Measurements from ENCODE around the gene DAB2IP.
A peak's percentile ranks its signal among the peaks of the same experiment; 100 is the strongest.

DAB2IP gene

DNA sequence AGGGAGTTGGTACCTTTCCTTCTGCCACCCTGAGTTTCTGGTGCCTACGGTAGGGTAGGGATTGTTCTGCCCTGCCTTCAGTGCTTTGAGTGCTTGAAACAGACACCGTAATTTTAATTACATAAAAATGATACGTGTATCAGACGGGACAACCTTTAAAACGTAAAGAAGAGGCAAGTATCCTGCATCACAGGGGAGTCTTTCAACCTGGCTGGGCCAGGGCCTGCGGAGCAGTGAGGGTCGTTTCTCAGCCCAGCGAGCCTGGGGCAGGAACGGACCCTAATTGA is 483 bp upstream of the DAB2IP start:
- TF ChIP-seq CTCF (IDR thresholded peaks at IDR 0.05; ENCODE audit: low read depth, low read length) = no peak
- no peak overlapping the region for H3K4me3 ChIP-seq (ENCODE audit: low read depth, low read length)

DNA sequence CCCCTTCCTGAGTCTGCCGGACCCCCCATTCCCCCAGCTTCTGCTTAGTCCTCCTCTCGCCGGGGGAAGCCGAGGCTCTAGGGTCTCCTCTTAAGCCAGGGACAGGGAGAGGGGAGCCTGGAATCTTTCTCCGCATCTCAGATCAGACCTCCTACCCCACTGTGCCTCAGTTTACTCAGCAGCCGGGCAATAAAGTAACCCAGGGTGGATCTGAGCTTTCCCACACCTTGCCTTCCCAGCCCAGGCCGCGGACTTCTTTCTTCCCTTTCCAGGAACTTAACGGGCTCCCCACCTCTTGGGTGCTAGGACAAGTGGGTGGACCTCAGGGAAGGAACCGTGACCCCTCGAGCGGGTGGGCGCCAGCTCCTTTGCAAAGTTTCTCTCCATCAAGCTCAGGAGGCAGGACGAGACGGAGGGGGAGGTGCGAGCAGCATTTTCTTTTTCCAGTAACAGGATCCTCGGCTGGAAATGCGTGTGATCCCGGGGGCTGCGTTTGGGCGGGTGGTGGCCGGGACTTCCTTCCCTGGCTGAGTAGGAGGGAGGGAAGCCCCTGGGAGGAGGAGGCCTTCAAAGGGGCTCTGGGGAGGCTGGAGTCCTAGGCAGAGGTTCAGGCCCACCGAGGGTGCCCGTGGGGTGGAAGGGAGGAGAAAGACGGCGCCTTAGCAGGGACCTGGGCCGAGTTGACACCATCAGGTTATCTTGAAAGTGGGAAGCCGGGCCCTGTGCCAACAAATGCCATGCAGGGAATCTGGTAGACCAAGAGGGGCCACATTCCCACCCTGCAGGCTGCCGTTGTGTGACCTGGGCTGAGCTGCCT is 795 bp downstream of the DAB2IP start:
- H3K4me3 ChIP-seq (ENCODE audit: low read depth, low read length) = peak overlapping the region; percentile 53
- no peak for TF ChIP-seq CTCF (IDR thresholded peaks at IDR 0.05; ENCODE audit: low read depth, low read length)

- no peak for TF ChIP-seq CTCF (IDR thresholded peaks at IDR 0.05; ENCODE audit: low read depth, low read length)
- H3K4me3 ChIP-seq (ENCODE audit: low read depth, low read length) = peak overlapping the region; percentile 53; the same call in 1 of the 2 replicates
Measured at GRCh38 chr9:121652838-121653231, 1.4 kb downstream of the DAB2IP start.

DNA sequence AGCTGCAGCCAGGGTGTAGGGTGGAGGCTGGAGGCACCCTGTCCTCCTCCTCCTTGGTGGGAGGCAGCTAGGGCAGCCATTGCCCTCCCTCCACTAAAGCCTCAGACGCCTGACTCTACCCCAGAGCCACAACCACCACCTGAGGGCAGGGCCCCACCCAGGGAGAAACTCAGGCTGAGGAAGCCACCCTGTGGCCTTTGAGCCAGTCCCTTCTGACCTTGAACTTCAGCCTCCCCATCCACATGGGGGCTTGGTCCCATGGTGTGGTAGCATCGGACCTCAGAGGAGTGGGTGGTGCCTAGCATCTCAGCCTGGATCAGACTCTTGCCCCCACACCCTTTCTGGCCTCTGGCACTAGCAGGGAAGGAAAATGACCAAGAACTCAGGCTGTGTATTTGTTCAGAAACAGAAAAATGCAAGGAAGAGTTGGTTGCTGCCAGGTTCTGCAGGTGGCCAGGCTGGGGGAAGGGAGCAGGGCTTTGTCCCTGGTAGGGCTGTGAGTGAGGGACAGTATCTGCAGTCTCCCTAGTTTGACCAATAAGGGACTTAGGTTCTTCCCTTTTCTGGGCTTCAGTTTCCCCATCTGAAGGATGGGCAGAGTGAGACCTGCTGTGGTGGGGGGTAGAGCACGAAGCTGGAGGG is 3.2 kb downstream of the DAB2IP start:
- no peak for TF ChIP-seq CTCF (IDR thresholded peaks at IDR 0.05; ENCODE audit: low read depth, low read length)
- no peak overlapping the region for H3K4me3 ChIP-seq (ENCODE audit: low read depth, low read length)

GRCh38 chr9:121655231-121655755 is 3.9 kb downstream of the DAB2IP start:
- no peak overlapping the region for H3K4me3 ChIP-seq (ENCODE audit: low read depth, low read length)
- no peak for TF ChIP-seq CTCF (IDR thresholded peaks at IDR 0.05; ENCODE audit: low read depth, low read length)

- TF ChIP-seq CTCF (IDR thresholded peaks at IDR 0.05; ENCODE audit: low read depth, low read length) = no peak
- no peak overlapping the region for H3K4me3 ChIP-seq (ENCODE audit: low read depth, low read length)
Measured at GRCh38 chr9:121656941-121657470, 5.6 kb downstream of the DAB2IP start.

DNA sequence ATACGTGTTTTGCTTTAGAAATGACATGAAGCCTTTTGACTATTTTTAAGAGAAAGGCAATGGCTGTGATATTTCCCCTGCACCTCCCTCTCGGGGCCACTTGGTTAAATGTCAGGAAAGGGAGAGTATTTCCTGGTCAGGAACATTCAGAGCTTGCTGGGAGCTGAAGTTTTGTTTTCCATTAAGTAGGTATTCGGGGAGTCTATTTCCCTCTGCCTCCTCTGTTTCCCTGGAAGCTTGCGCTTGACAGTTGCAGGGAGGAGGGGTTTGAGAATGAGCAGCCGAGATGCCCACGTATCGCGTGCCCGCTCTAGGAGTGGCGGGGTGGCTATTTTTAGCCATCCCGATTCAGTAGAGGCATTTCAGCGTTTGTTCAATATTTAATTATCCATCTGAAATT is 6.7 kb downstream of the DAB2IP start:
- no peak overlapping the region for H3K4me3 ChIP-seq (ENCODE audit: low read depth, low read length)
- no peak for TF ChIP-seq CTCF (IDR thresholded peaks at IDR 0.05; ENCODE audit: low read depth, low read length)

Measured in WI38 (cell line).